K562 (cell line): Measurements from ENCODE around the gene PRSS53. TPM values are rescaled to one million over a fixed set of nuclear protein-coding genes. Genes with fewer than 3 reads are reported as not detected.

Experiments used
- ARHGAP35 ChIP-seq: fragments of 450-650 bp; IDR thresholded peaks from 2 replicates; pipeline ENCODE4 v1.6.1; 2018; ENCODE audit not compliant: partially characterized antibody
- CAMTA2 ChIP-seq: fragments of 250-450 bp; sonication (Bioruptor Pico); conservative IDR thresholded peaks from 2 replicates; pipeline ENCODE4 v1.5.1; 2022
- CHD1 ChIP-seq: fragments of 200-600 bp; sonication (generic); IDR thresholded peaks from one replicate; pipeline ENCODE4 v1.6.1; 2012; ENCODE audit warnings: mild to moderate bottlenecking, moderate library complexity, low read length, inconsistent platforms
- CREB3 ChIP-seq: fragments of 450-650 bp; conservative IDR thresholded peaks from 2 replicates; pipeline ENCODE4 v1.6.1; 2016; ENCODE audit warnings: missing genetic modification characterization, low read depth, mild to moderate bottlenecking, missing compliant biosample characterization, moderate library complexity
- CSDE1 ChIP-seq, 2 experiments: fragments of 450-650 bp; IDR thresholded peaks; 2 replicates each; pipeline ENCODE4 v1.6.1; 2016; ENCODE audit warnings: mild to moderate bottlenecking in 1 of 2
- CTCFL ChIP-seq: IDR thresholded peaks from 2 replicates; pipeline ENCODE4 v1.6.1; 2011; ENCODE audit warnings: borderline replicate concordance, low read depth, mild to moderate bottlenecking, moderate library complexity, low read length; ENCODE audit not compliant: insufficient read depth, poor library complexity, severe bottlenecking
- GATA2 ChIP-seq: sonication (generic); formaldehyde crosslinking; IDR thresholded peaks from 2 replicates; pipeline ENCODE4 v1.4.0; 2020; ENCODE audit warnings: mild to moderate bottlenecking, missing genetic modification reagents
- KDM4B ChIP-seq, 2 experiments: fragments of 450-650 bp in 1 of 2; sonication (generic) in 1 of 2; IDR thresholded peaks; 2 replicates each; pipeline ENCODE4 v1.6.1; 2016 to 2017; ENCODE audit warnings: borderline replicate concordance in 2 of 2, antibody characterized with exemption in 1 of 2, low read depth in 1 of 2, mild to moderate bottlenecking in 1 of 2
- MCM5 ChIP-seq: fragments of 450-650 bp; IDR thresholded peaks from 2 replicates; pipeline ENCODE4 v1.6.1; 2016; ENCODE audit warnings: low read depth
- MTA1 ChIP-seq: fragments of 450-650 bp; IDR thresholded peaks from 2 replicates; pipeline ENCODE4 v1.6.1; 2017; ENCODE audit warnings: borderline replicate concordance
- OTX1 ChIP-seq: fragments of 450-650 bp; formaldehyde crosslinking; IDR thresholded peaks from 2 replicates; pipeline ENCODE4 v1.4.0; 2022; ENCODE audit warnings: mild to moderate bottlenecking
- PHTF2 ChIP-seq: fragments of 250-450 bp; sonication (Bioruptor Pico); IDR thresholded peaks from 2 replicates; pipeline ENCODE4 v1.5.0; 2021; ENCODE audit warnings: mild to moderate bottlenecking
- POLR2A ChIP-seq: fragments of 450-650 bp; conservative IDR thresholded peaks from 2 replicates; pipeline ENCODE4 v1.6.1; 2016
- POU5F1 ChIP-seq: fragments of 150-350 bp; IDR thresholded peaks from 2 replicates; pipeline ENCODE4 v1.6.1; 2014; ENCODE audit warnings: borderline replicate concordance, low read length, low read depth, mild to moderate bottlenecking; ENCODE audit not compliant: partially characterized antibody
- RCOR1 ChIP-seq, 2 experiments: IDR thresholded peaks; 2 replicates each; pipeline ENCODE4 v1.6.1; 2012; ENCODE audit warnings: low read depth in 2 of 2, low read length in 2 of 2, borderline replicate concordance in 1 of 2, improper control_type of control experiment in 1 of 2
- TCF7L2 ChIP-seq: fragments of 150-350 bp; IDR thresholded peaks from 2 replicates; pipeline ENCODE4 v1.6.1; 2016; ENCODE audit warnings: low read depth, mild to moderate bottlenecking, low read length, moderate library complexity
- TGIF2 ChIP-seq: sonication (generic); formaldehyde crosslinking; IDR thresholded peaks from 2 replicates; pipeline ENCODE4 v1.8.1; 2022; ENCODE audit warnings: mild to moderate bottlenecking, missing genetic modification reagents, moderate library complexity
- YY1 ChIP-seq, 3 experiments: IDR thresholded peaks; 2 replicates each; pipeline ENCODE4 v1.6.1; 2011; ENCODE audit warnings: low read length in 2 of 3, mild to moderate bottlenecking in 2 of 3, moderate library complexity in 2 of 3, borderline replicate concordance in 1 of 3, control low read depth in 1 of 3, low read depth in 1 of 3; ENCODE audit not compliant: insufficient read depth in 3 of 3, insufficient replicate concordance in 2 of 3, control insufficient read depth in 1 of 3, insufficient read length in 1 of 3; ENCODE audit errors: extremely low read depth in 1 of 3
- ZBTB7A ChIP-seq: IDR thresholded peaks from 2 replicates; pipeline ENCODE4 v1.6.1; 2011; ENCODE audit warnings: low read depth, mild to moderate bottlenecking, low read length, moderate library complexity, borderline replicate concordance; ENCODE audit not compliant: control insufficient read depth
- ZBTB8A ChIP-seq: fragments of 450-650 bp; IDR thresholded peaks from 2 replicates; pipeline ENCODE4 v1.6.1; 2018; ENCODE audit warnings: mild to moderate bottlenecking, moderate library complexity; ENCODE audit not compliant: partially characterized antibody
- ZFP30 ChIP-seq: fragments of 250-450 bp; sonication (Bioruptor Pico); IDR thresholded peaks from 2 replicates; pipeline ENCODE4 v1.8.0; 2022; ENCODE audit warnings: moderate library complexity, mild to moderate bottlenecking, inconsistent platforms, borderline replicate concordance
- ZNF224 ChIP-seq: sonication (generic); formaldehyde crosslinking; IDR thresholded peaks from 2 replicates; pipeline ENCODE4 v1.8.0; 2022; ENCODE audit warnings: mild to moderate bottlenecking, missing genetic modification reagents
- ZNF431 ChIP-seq: sonication (generic); formaldehyde crosslinking; IDR thresholded peaks from 2 replicates; pipeline ENCODE4 v1.8.0; 2022; ENCODE audit warnings: mild to moderate bottlenecking, missing genetic modification reagents
- ZNF445 ChIP-seq: fragments of 250-450 bp; sonication (Bioruptor Pico); IDR thresholded peaks from 2 replicates; pipeline ENCODE4 v1.4.0; 2020; ENCODE audit warnings: low read depth, mild to moderate bottlenecking, moderate library complexity
- ZNF699 ChIP-seq: fragments of 250-450 bp; sonication (Bioruptor Pico); IDR thresholded peaks from 2 replicates; pipeline ENCODE4 v1.8.0; 2021; ENCODE audit warnings: mild to moderate bottlenecking, moderate library complexity; ENCODE audit not compliant: insufficient replicate concordance
- ZNF75A ChIP-seq: fragments of 450-650 bp; formaldehyde crosslinking; IDR thresholded peaks from 2 replicates; pipeline ENCODE4 v1.4.0; 2020; ENCODE audit warnings: mild to moderate bottlenecking
- polyA plus RNA-seq, 8 experiments: library from polyadenylated mRNA; depleted of rRNA in 4 of 8; stranded (reverse) in 5 of 8; unstranded in 3 of 8; fragments of >200 nt; fragmentation: Nextera tagmentation in 2 of 8; fragmentation: Illumina TruSeq in 1 of 8; extraction: Ambion mirVana in 2 of 8; extraction: Trizol in 1 of 8; gene quantifications; 2 replicates each; pipeline versions ENCODE4 v1.2.1 to v1.2.3, GENCODE V29; 2011 to 2014; ENCODE audit warnings: inconsistent platforms in 1 of 8, missing spikeins in 1 of 8
- total RNA-seq, 7 experiments: library from RNA; depleted of rRNA in 6 of 7; stranded (reverse); fragments of >200 nt in 6 of 7; fragmentation: Illumina TruSeq in 2 of 7; extraction: Trizol in 2 of 7; gene quantifications; 2 replicates each; pipeline versions ENCODE4 v1.2.1 to v1.2.3, GENCODE V29; 2011 to 2021; ENCODE audit warnings: low replicate concordance in 1 of 7

The PRSS53 gene
- total and polyA plus RNA-seq, 9 of the 15 experiments (the other 6 are each of a cell fraction or from before 2014, with no cell fraction given): 0.40 to 1.9 (median 0.78) TPM; not detected in 2

- no peak for TF ChIP-seq ZNF431 (CRISPR knock-in tag)
- TF ChIP-seq KDM4B (IDR thresholded peaks at IDR 0.05; ENCODE audit: borderline replicate concordance in 2 of 2, low read depth in 1 of 2): peak in 1 of 2 experiments; percentile 98; a peak in 2 of 4 replicates
- TF ChIP-seq ZFP30 (CRISPR knock-in tag): no peak
- no peak for TF ChIP-seq TCF7L2
- TF ChIP-seq ARHGAP35: no peak
- no peak for TF ChIP-seq CTCFL
- TF ChIP-seq CAMTA2 (CRISPR knock-in tag): no peak
- TF ChIP-seq MCM5: no peak
- peak; percentile 95 for TF ChIP-seq MTA1
- TF ChIP-seq CSDE1 (IDR thresholded peaks at IDR 0.05): no peak
- TF ChIP-seq CHD1: peak; percentile 30
- peak; percentile 14; the same call in 1 of the 2 replicates for TF ChIP-seq OTX1 (CRISPR knock-in tag)
- TF ChIP-seq ZBTB7A: 0 out of 2 replicates have a peak, but pooled peaks have one; percentile 36
- TF ChIP-seq ZNF224 (CRISPR knock-in tag): no peak
- no peak for TF ChIP-seq ZBTB8A
- TF ChIP-seq POU5F1: peak; percentile 66
- TF ChIP-seq ZNF445 (CRISPR knock-in tag): no peak
- no peak for TF ChIP-seq GATA2
- no peak for TF ChIP-seq PHTF2 (CRISPR knock-in tag)
- TF ChIP-seq ZNF699 (CRISPR knock-in tag): no peak
- TF ChIP-seq RCOR1 (IDR thresholded peaks at IDR 0.05; ENCODE audit: borderline replicate concordance in 1 of 2, low read depth in 2 of 2, low read length in 2 of 2): no peak
- TF ChIP-seq ZNF75A: no peak
- TF ChIP-seq TGIF2 (CRISPR knock-in tag): no peak
- peak in 1 of 3 experiments; percentile 54 for TF ChIP-seq YY1 (IDR thresholded peaks at IDR 0.05; ENCODE audit: borderline replicate concordance in 1 of 3, control insufficient read depth in 1 of 3, extremely low read depth in 1 of 3, insufficient read depth in 3 of 3, insufficient read length in 1 of 3, insufficient replicate concordance in 2 of 3, low read depth in 1 of 3, low read length in 2 of 3)
- no peak for TF ChIP-seq CREB3
- peak; percentile 97 for TF ChIP-seq POLR2A
Observed at GRCh38 chr16:31073970-31074813, 14.6 kb downstream of the PRSS53 start, which contains the start of the genes ZNF646 and ZNF668 (continued).
